Parathyroid adenoma (tissue), 2 donors: Measurements from ENCODE around the gene RSPH6A.

Experiments used
- H2AFZ ChIP-seq: fragments of 300-600 bp; sonication (generic); one replicate; pipeline ENCODE4 v1.7.0; 2017; ENCODE audit warnings: antibody characterized with exemption, mild to moderate bottlenecking
- H3K27ac ChIP-seq: fragments of 300-600 bp; sonication (generic); one replicate; pipeline ENCODE4 v1.7.0; 2017
- H3K27me3 ChIP-seq: fragments of 300-600 bp; sonication (generic); one replicate; pipeline ENCODE4 v1.7.0; 2017; ENCODE audit warnings: low read length; ENCODE audit not compliant: control insufficient read depth, insufficient read depth
- H3K36me3 ChIP-seq: fragments of 300-600 bp; sonication (generic); one replicate; pipeline ENCODE4 v1.7.0; 2017; ENCODE audit warnings: low read length; ENCODE audit not compliant: control insufficient read depth, insufficient read depth
- H3K4me1 ChIP-seq: fragments of 300-600 bp; sonication (generic); one replicate; pipeline ENCODE4 v1.7.0; 2017; ENCODE audit warnings: control low read depth
- H3K4me2 ChIP-seq: fragments of 300-600 bp; sonication (generic); one replicate; pipeline ENCODE4 v1.7.0; 2017; ENCODE audit warnings: low read length
- H3K4me3 ChIP-seq: fragments of 300-600 bp; sonication (generic); one replicate; pipeline ENCODE4 v1.7.0; 2017; ENCODE audit warnings: low read depth, low read length
- H3K79me2 ChIP-seq: fragments of 300-600 bp; sonication (generic); one replicate; pipeline ENCODE4 v1.7.0; 2017; ENCODE audit warnings: control low read depth
- H3K9ac ChIP-seq: fragments of 300-600 bp; sonication (generic); one replicate; pipeline ENCODE4 v1.7.0; 2017; ENCODE audit warnings: mild to moderate bottlenecking
- H3K9me3 ChIP-seq: fragments of 300-600 bp; sonication (generic); one replicate; pipeline ENCODE4 v1.7.0; 2017; ENCODE audit warnings: low read length; ENCODE audit not compliant: control insufficient read depth
- CTCF ChIP-seq: fragments of 300-600 bp; sonication (generic); IDR thresholded peaks from one replicate; pipeline ENCODE4 v1.7.0; 2017; ENCODE audit warnings: antibody characterized with exemption, mild to moderate bottlenecking
- donor health status: primary hyperparathyroidism.

Gene RSPH6A

GRCh38 chr19:45746866-45747265 is 68.2 kb downstream of the RSPH6A start:
- no peak overlapping the region for H3K4me3 ChIP-seq
- no peaks in the 10 kb centered on the region for H3K36me3 ChIP-seq
- H3K4me2 ChIP-seq: no peak overlapping the region
- no peaks in the 10 kb centered on the region for H3K79me2 ChIP-seq
- no peak for TF ChIP-seq CTCF
- no peaks in the 10 kb centered on the region for H3K9me3 ChIP-seq
- no peaks in the 10 kb centered on the region for H3K4me1 ChIP-seq
- H3K27me3 ChIP-seq: no peaks in the 10 kb centered on the region
- H3K27ac ChIP-seq: no peak overlapping the region
- no peak overlapping the region for H3K9ac ChIP-seq
- no peak overlapping the region for H2AFZ ChIP-seq
